ENCODE data around the gene MYCN. TPM values are rescaled to one million over a fixed set of nuclear protein-coding genes. Genes with fewer than 3 reads are reported as not detected.

MYCN gene
- total RNA-seq, 1 experiment from 2014 or later = not detected

- no peaks in the 10 kb centered on the region for H3K79me2 ChIP-seq (ENCODE audit: low read length)
- intact Hi-C loops (cut with micrococcal nuclease) = no loop called here
- no peaks in the 10 kb centered on the region for H3K36me3 ChIP-seq (ENCODE audit: low read depth, low read length)
- H3K9me3 ChIP-seq (ENCODE audit: low read length) = no peaks in the 10 kb centered on the region
- H3F3A ChIP-seq (ENCODE audit: low read length, unreplicated experiment) = no peaks in the 10 kb centered on the region
- BruUV-seq (replicated peaks) = no TSS peak
- POLR2A ChIA-PET (ENCODE audit: unreplicated experiment) = no interaction called here
- no peak overlapping the region for H3K9ac ChIP-seq (ENCODE audit: low read length)
- TF ChIP-seq CTCF (conservative IDR thresholded peaks at IDR 0.05; ENCODE audit: low read depth, low read length) (no peak), EZH2phosphoT487 (IDR thresholded peaks at IDR 0.05; ENCODE audit: borderline replicate concordance, low read length) (no peak)
- H3K4me3 ChIP-seq (ENCODE audit: low read length) = no peak overlapping the region
- no peak overlapping the region for H3K27ac ChIP-seq (ENCODE audit: low read length)
- ATAC-seq (no peak), DNase-seq (no peak)
- no peaks in the 10 kb centered on the region for H3K9me2 ChIP-seq (replicated peaks; ENCODE audit: low read length)
- CTCF ChIA-PET = no interaction called here
- no peak overlapping the region for H2AFZ ChIP-seq (ENCODE audit: low read length)
- H3K27me3 ChIP-seq (ENCODE audit: low read length) = peaks cover 30% of the 10 kb centered on the region
- no peaks in the 10 kb centered on the region for H4K20me1 ChIP-seq (ENCODE audit: low read length)
- no peaks in the 10 kb centered on the region for H3K4me1 ChIP-seq (ENCODE audit: insufficient read depth, low read length)
- H3K4me2 ChIP-seq (ENCODE audit: low read length) = no peak overlapping the region
These were observed 8.3 kb downstream of the MYCN start for GRCh38 chr2:15948704-15948957.

DNA sequence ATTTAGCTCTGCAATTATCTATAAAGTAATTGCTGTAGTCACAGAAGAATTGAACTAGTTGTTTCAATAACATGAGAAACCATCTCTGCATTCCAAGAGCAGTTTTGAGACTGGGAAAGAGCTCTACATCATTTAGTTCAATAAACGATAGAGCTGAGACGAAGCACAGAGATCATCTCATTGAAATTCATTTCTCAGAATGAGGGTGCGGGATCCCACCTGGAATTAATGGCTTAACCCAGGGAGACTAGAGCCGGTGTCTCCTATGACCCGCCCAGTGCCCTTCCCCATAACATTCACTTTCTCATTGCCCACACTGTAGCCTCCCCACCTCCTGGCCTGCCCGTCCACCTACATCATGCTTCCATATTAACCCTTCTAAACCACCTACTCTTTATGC is 8.8 kb downstream of the MYCN start:
- no TSS peak for BruUV-seq (replicated peaks)
- ATAC-seq (no peak), DNase-seq (no peak)
- no peaks in the 10 kb centered on the region for H3K4me1 ChIP-seq (ENCODE audit: insufficient read depth, low read length)
- H3K9me3 ChIP-seq (ENCODE audit: low read length) = no peaks in the 10 kb centered on the region
- ChIA-PET CTCF (no interaction called here), POLR2A (ENCODE audit: unreplicated experiment) (no interaction called here)
- H3K9me2 ChIP-seq (replicated peaks; ENCODE audit: low read length) = no peaks in the 10 kb centered on the region
- H3K36me3 ChIP-seq (ENCODE audit: low read depth, low read length) = no peaks in the 10 kb centered on the region
- H3K27me3 ChIP-seq (ENCODE audit: low read length) = peaks cover 25% of the 10 kb centered on the region
- H3K4me2 ChIP-seq (ENCODE audit: low read length) = no peak overlapping the region
- no peaks in the 10 kb centered on the region for H3F3A ChIP-seq (ENCODE audit: low read length, unreplicated experiment)
- TF ChIP-seq EZH2 (IDR thresholded peaks at IDR 0.05; ENCODE audit: low read length, unreplicated experiment) (no peak), CTCF (conservative IDR thresholded peaks at IDR 0.05; ENCODE audit: low read depth, low read length) (no peak), EZH2phosphoT487 (IDR thresholded peaks at IDR 0.05; ENCODE audit: borderline replicate concordance, low read length) (no peak)
- H4K20me1 ChIP-seq (ENCODE audit: low read length) = no peaks in the 10 kb centered on the region
- no peak overlapping the region for H3K9ac ChIP-seq (ENCODE audit: low read length)
- no peak overlapping the region for H3K27ac ChIP-seq (ENCODE audit: low read length)
- intact Hi-C loops (cut with micrococcal nuclease) = no loop called here
- no peak overlapping the region for H2AFZ ChIP-seq (ENCODE audit: low read length)
- H3K4me3 ChIP-seq (ENCODE audit: low read length) = no peak overlapping the region
- no peaks in the 10 kb centered on the region for H3K79me2 ChIP-seq (ENCODE audit: low read length)

GRCh38 chr2:15949551-15949950 is 9.2 kb downstream of the MYCN start:
- intact Hi-C loops (cut with micrococcal nuclease) = no loop called here
- TF ChIP-seq EZH2 (IDR thresholded peaks at IDR 0.05; ENCODE audit: low read length, unreplicated experiment) = no peak
- no peak for TF ChIP-seq CTCF (conservative IDR thresholded peaks at IDR 0.05; ENCODE audit: low read depth, low read length)
- no peak for TF ChIP-seq EZH2phosphoT487 (IDR thresholded peaks at IDR 0.05; ENCODE audit: borderline replicate concordance, low read length)

More at GRCh38 chr2:15949551-15949950, 9.2 kb downstream of the MYCN start:
- H3K4me3 ChIP-seq (ENCODE audit: low read length) = no peak overlapping the region
- no peaks in the 10 kb centered on the region for H3F3A ChIP-seq (ENCODE audit: low read length, unreplicated experiment)
- no peak overlapping the region for H2AFZ ChIP-seq (ENCODE audit: low read length)
- DNase-seq (no peak), ATAC-seq (no peak)
- ChIA-PET POLR2A (ENCODE audit: unreplicated experiment) (no interaction called here), CTCF (no interaction called here)
- no peaks in the 10 kb centered on the region for H3K9me3 ChIP-seq (ENCODE audit: low read length)
- H3K4me1 ChIP-seq (ENCODE audit: insufficient read depth, low read length) = no peaks in the 10 kb centered on the region
- peaks cover 21% of the 10 kb centered on the region for H3K27me3 ChIP-seq (ENCODE audit: low read length)
- no peaks in the 10 kb centered on the region for H3K79me2 ChIP-seq (ENCODE audit: low read length)
- no peaks in the 10 kb centered on the region for H3K36me3 ChIP-seq (ENCODE audit: low read depth, low read length)
- H4K20me1 ChIP-seq (ENCODE audit: low read length) = no peaks in the 10 kb centered on the region
- no peak overlapping the region for H3K9ac ChIP-seq (ENCODE audit: low read length)
- BruUV-seq (replicated peaks) = no TSS peak
- H3K9me2 ChIP-seq (replicated peaks; ENCODE audit: low read length) = no peaks in the 10 kb centered on the region
- no peak overlapping the region for H3K4me2 ChIP-seq (ENCODE audit: low read length)
- H3K27ac ChIP-seq (ENCODE audit: low read length) = no peak overlapping the region

Measured in PC-3 (cell line).